ENCODE results near the gene IL20. TPM values are rescaled to one million over a fixed set of nuclear protein-coding genes. Genes with fewer than 3 reads are reported as not detected.

IL20 gene
- total and polyA plus RNA-seq, 2 of the 13 experiments (the other 11 are each of a cell fraction or from before 2014, with no cell fraction given), result 0.05 TPM; not detected in 1

GRCh38 chr1:206916000-206916709 lies 50.7 kb downstream of the IL20 start:
- no peak overlapping the region for H3K4me3 ChIP-seq (replicated peaks in 1 of 3; ENCODE audit: insufficient read depth in 1 of 3, low read depth in 2 of 3, low read length in 3 of 3)
- ChIA-PET CTCF (ENCODE audit: low intra/inter-chr PET ratio, low total read pairs) (no interaction called here), POLR2A (no interaction called here)
- intact Hi-C loops (cut with micrococcal nuclease; ENCODE audit: unreplicated experiment) (no loop called here), in situ Hi-C loops (cut with HindIII; ENCODE audit: extremely low pct_ligation_motif_present, low pct_unique_long_range_greater_than_20kb) (loop anchor here (25.0 kb wide), 1 partner anchor 279 kb away; the partner anchor contains the start of gene DYRK3)
- FAIRE-seq, result no peak
- H2AFZ ChIP-seq (ENCODE audit: low read length), result no peak overlapping the region
- H3K27me3 ChIP-seq (ENCODE audit: control insufficient read depth in 1 of 2, insufficient read depth in 2 of 2, low read length in 2 of 2), result peaks cover 1 to 20% of the 10 kb centered on the region in 2 experiments
- no peaks in the 10 kb centered on the region for H3K79me2 ChIP-seq (ENCODE audit: insufficient read depth, low read length)
- no peak overlapping the region for H3K4me2 ChIP-seq (ENCODE audit: low read depth, low read length)
- no peaks in the 10 kb centered on the region for H3K4me1 ChIP-seq (ENCODE audit: insufficient read depth, low read length)
- BruUV-seq (replicated peaks), result no TSS peak
- H3K9ac ChIP-seq (ENCODE audit: insufficient read depth, low read depth, low read length), result no peak overlapping the region
- no peaks in the 10 kb centered on the region for H4K20me1 ChIP-seq (ENCODE audit: insufficient read depth, low read length)
- TF ChIP-seq EHMT2 (IDR thresholded peaks at IDR 0.05; ENCODE audit: borderline replicate concordance, low read depth, low read length) (no peak), TAF15 (IDR thresholded peaks at IDR 0.05; ENCODE audit: low read depth, low read length, poor library complexity, severe bottlenecking) (no peak), FOXA3 (CRISPR knock-in tag; IDR thresholded peaks at IDR 0.05) (no peak), DBP (CRISPR knock-in tag; IDR thresholded peaks at IDR 0.05; ENCODE audit: not compliant biosample characterization) (no peak), ZNF576 (CRISPR knock-in tag; IDR thresholded peaks at IDR 0.05) (no peak), ZNF546 (CRISPR knock-in tag; conservative IDR thresholded peaks at IDR 0.05) (no peak), BCLAF1 (IDR thresholded peaks at IDR 0.05) (no peak), ZC3H4 (CRISPR knock-in tag; IDR thresholded peaks at IDR 0.05; ENCODE audit: borderline replicate concordance) (no peak), ZNF839 (CRISPR knock-in tag; IDR thresholded peaks at IDR 0.05; ENCODE audit: borderline replicate concordance) (no peak), ATF5 (CRISPR knock-in tag; IDR thresholded peaks at IDR 0.05; ENCODE audit: low read depth) (no peak), AHR (CRISPR knock-in tag; IDR thresholded peaks at IDR 0.05) (no peak), MAF1 (CRISPR knock-in tag; IDR thresholded peaks at IDR 0.05; ENCODE audit: borderline replicate concordance) (no peak), MBD4 (IDR thresholded peaks at IDR 0.05; ENCODE audit: borderline replicate concordance, low read length) (no peak), ZNF768 (CRISPR knock-in tag; IDR thresholded peaks at IDR 0.05) (no peak), ZNF235 (CRISPR knock-in tag; IDR thresholded peaks at IDR 0.05; ENCODE audit: borderline replicate concordance) (no peak), IKZF4 (CRISPR knock-in tag; IDR thresholded peaks at IDR 0.05; ENCODE audit: borderline replicate concordance, low read depth, not compliant biosample characterization) (no peak), SALL2 (CRISPR knock-in tag; IDR thresholded peaks at IDR 0.05) (no peak), RBM39 (IDR thresholded peaks at IDR 0.05; ENCODE audit: low read depth, low read length, poor library complexity, severe bottlenecking) (no peak), ZC3H13 (CRISPR knock-in tag; IDR thresholded peaks at IDR 0.05) (no peak), ZNF180 (CRISPR knock-in tag; IDR thresholded peaks at IDR 0.05; ENCODE audit: borderline replicate concordance, low read depth) (no peak)
- 12% methylated on average over 8 of the region's 8 CpGs for whole genome bisulfite sequencing (ENCODE audit: low lambda C conversion rate)
- no peaks in the 10 kb centered on the region for H3K9me3 ChIP-seq (ENCODE audit: low read length)
- H3K27ac ChIP-seq (ENCODE audit: extremely low read length, insufficient read depth, low read length), result no peak overlapping the region
- no peak for ATAC-seq
- no peaks in the 10 kb centered on the region for H3K36me3 ChIP-seq (replicated peaks in 1 of 2; ENCODE audit: control insufficient read depth in 1 of 2, insufficient read depth in 2 of 2, low read length in 2 of 2)
- DNase-seq (ENCODE audit: low spot score), result no peak
